Neural cell (in vitro differentiated cells): Measurements from ENCODE around the gene ETFB. TPM values are rescaled to one million over a fixed set of nuclear protein-coding genes. Genes with fewer than 3 reads are reported as not detected.

Source experiments
- H2AFZ ChIP-seq: fragments of 200-600, 300-800 bp; sonication (generic), shearing (Covaris generic); 2 replicates; pipeline ENCODE4 v1.6.0; 2014; ENCODE audit warnings: low read depth, mild to moderate bottlenecking, antibody characterized with exemption, low read length, moderate library complexity
- H3F3A ChIP-seq: fragments of 200-600 bp; shearing (Covaris generic); 2 replicates; pipeline ENCODE4 v1.6.1; 2016; ENCODE audit warnings: mild to moderate bottlenecking, moderate library complexity, mixed read lengths, antibody characterized with exemption, low read length; ENCODE audit not compliant: insufficient read depth, poor library complexity, severe bottlenecking
- H3K27ac ChIP-seq: fragments of 200-600, 300-800 bp; sonication (generic), shearing (Covaris generic); 2 replicates; pipeline ENCODE4 v1.5.1; 2014; ENCODE audit warnings: mild to moderate bottlenecking, low read length, moderate library complexity
- H3K27me3 ChIP-seq: fragments of 300-800, 200-600 bp; sonication (generic), shearing (Covaris generic); 2 replicates; pipeline ENCODE4 v1.6.0; 2014; ENCODE audit warnings: mild to moderate bottlenecking, low read depth, low read length, moderate library complexity; ENCODE audit not compliant: insufficient read depth
- H3K36me3 ChIP-seq: fragments of 300-800, 200-600 bp; sonication (generic), shearing (Covaris generic); 2 replicates; pipeline ENCODE4 v1.5.1; 2014; ENCODE audit warnings: mild to moderate bottlenecking, antibody characterized with exemption, low read length, moderate library complexity; ENCODE audit not compliant: insufficient read depth
- H3K4me2 ChIP-seq: fragments of 300-800, 200-600 bp; sonication (generic), shearing (Covaris generic); 2 replicates; pipeline ENCODE4 v1.6.0; 2014; ENCODE audit warnings: mild to moderate bottlenecking, low read length
- H3K4me3 ChIP-seq: fragments of 300-800, 200-600 bp; sonication (generic), shearing (Covaris generic); 2 replicates; pipeline ENCODE4 v1.5.1; 2014; ENCODE audit warnings: mild to moderate bottlenecking, low read length, moderate library complexity
- H3K79me2 ChIP-seq: fragments of 200-600 bp; shearing (Covaris generic); replicated peaks from 2 replicates; pipeline ENCODE4 v1.6.0; 2014; ENCODE audit warnings: mild to moderate bottlenecking, low read length, moderate library complexity; ENCODE audit not compliant: insufficient read depth
- H3K9ac ChIP-seq: fragments of 300-800, 200-600 bp; sonication (generic), shearing (Covaris generic); 2 replicates; pipeline ENCODE4 v1.6.1; 2016; ENCODE audit warnings: mild to moderate bottlenecking, low read length, mixed read lengths
- H3K9me2 ChIP-seq: fragments of 200-600 bp; shearing (Covaris generic); 2 replicates; pipeline ENCODE4 v1.6.1; 2016; ENCODE audit warnings: mild to moderate bottlenecking, low read length, mixed read lengths; ENCODE audit not compliant: insufficient read depth
- H3K9me3 ChIP-seq: fragments of 200-600, 300-800 bp; sonication (generic), shearing (Covaris generic); 2 replicates; pipeline ENCODE4 v1.6.1; 2016; ENCODE audit warnings: mild to moderate bottlenecking, mixed run types, low read length, moderate library complexity, mixed read lengths
- H4K20me1 ChIP-seq: fragments of 200-600 bp; shearing (Covaris generic); 2 replicates; pipeline ENCODE4 v1.6.1; 2016; ENCODE audit warnings: mild to moderate bottlenecking, mixed run types; ENCODE audit not compliant: insufficient read depth
- CTCF ChIP-seq: fragments of 450-650 bp; IDR thresholded peaks from 2 replicates; pipeline ENCODE4 v1.5.1; 2014; ENCODE audit warnings: antibody characterized with exemption, mild to moderate bottlenecking, moderate library complexity; ENCODE audit not compliant: poor library complexity, severe bottlenecking
- EP300 ChIP-seq: fragments of 450-650 bp; conservative IDR thresholded peaks from 2 replicates; pipeline ENCODE4 v1.6.1; 2014; ENCODE audit warnings: antibody characterized with exemption, mild to moderate bottlenecking, moderate library complexity; ENCODE audit not compliant: poor library complexity, severe bottlenecking
- EZH2 ChIP-seq: fragments of 200-600, 300-800 bp; shearing (Covaris generic), sonication (generic); IDR thresholded peaks from 2 replicates; pipeline ENCODE4 v1.6.1; 2014; ENCODE audit warnings: antibody characterized with exemption, low read length, borderline replicate concordance, mild to moderate bottlenecking; ENCODE audit not compliant: insufficient read depth, poor library complexity, severe bottlenecking
- MXI1 ChIP-seq: fragments of 450-650 bp; conservative IDR thresholded peaks from 2 replicates; pipeline ENCODE4 v1.6.1; 2014; ENCODE audit warnings: antibody characterized with exemption, mild to moderate bottlenecking; ENCODE audit not compliant: poor library complexity, severe bottlenecking
- POLR2AphosphoS5 ChIP-seq: IDR thresholded peaks from 2 replicates; pipeline ENCODE4 v1.6.1; 2012
- RAD21 ChIP-seq: fragments of 450-650 bp; conservative IDR thresholded peaks from 2 replicates; pipeline ENCODE4 v1.6.1; 2014; ENCODE audit warnings: antibody characterized with exemption, mild to moderate bottlenecking, moderate library complexity
- REST ChIP-seq: IDR thresholded peaks from 2 replicates; pipeline ENCODE4 v1.6.1; 2012; ENCODE audit warnings: borderline replicate concordance
- SMC3 ChIP-seq: fragments of 450-650 bp; conservative IDR thresholded peaks from 2 replicates; pipeline ENCODE4 v1.6.1; 2014; ENCODE audit warnings: antibody characterized with exemption, mild to moderate bottlenecking, moderate library complexity; ENCODE audit not compliant: poor library complexity
- TAF1 ChIP-seq: IDR thresholded peaks from 2 replicates; pipeline ENCODE4 v1.6.1; 2012; ENCODE audit warnings: low read depth
- polyA plus RNA-seq: library from polyadenylated mRNA; depleted of rRNA; stranded (reverse); fragments of >200 nt; gene quantifications from 2 replicates; pipeline ENCODE4 v1.2.3, GENCODE V29; 2014

ETFB gene
- polyA plus RNA-seq, 1 donor from 2014 or later = 383 TPM

- no peaks in the 10 kb centered on the region for H4K20me1 ChIP-seq
- H3F3A ChIP-seq = no peaks in the 10 kb centered on the region
- no peak for TF ChIP-seq RAD21
- no peak for TF ChIP-seq MXI1
- no peak for TF ChIP-seq EP300
- no peak for TF ChIP-seq TAF1
- TF ChIP-seq CTCF = no peak
- H3K79me2 ChIP-seq = no peaks in the 10 kb centered on the region
- no peak within 1 kb of the TSS for H3K4me3 ChIP-seq
- no peak within 1 kb of the TSS for H3K27ac ChIP-seq
- H3K27me3 ChIP-seq = no peaks in the 10 kb centered on the region
- no peaks in the 10 kb centered on the region for H3K36me3 ChIP-seq
- H3K9me3 ChIP-seq = no peaks in the 10 kb centered on the region
- no peaks in the 10 kb centered on the region for H3K9me2 ChIP-seq
- H3K9ac ChIP-seq = no peak within 1 kb of the TSS
- H3K4me2 ChIP-seq = no peak within 1 kb of the TSS
- no peak within 1 kb of the TSS for H2AFZ ChIP-seq
Measured at GRCh38 chr19:51387924-51388389, 21.8 kb upstream of the ETFB start, which contains the start of gene LIM2. Gene LIM2 (minus strand): TSS chr19:51387974. CDS start chr19:51387443, 531 bp downstream.

DNA sequence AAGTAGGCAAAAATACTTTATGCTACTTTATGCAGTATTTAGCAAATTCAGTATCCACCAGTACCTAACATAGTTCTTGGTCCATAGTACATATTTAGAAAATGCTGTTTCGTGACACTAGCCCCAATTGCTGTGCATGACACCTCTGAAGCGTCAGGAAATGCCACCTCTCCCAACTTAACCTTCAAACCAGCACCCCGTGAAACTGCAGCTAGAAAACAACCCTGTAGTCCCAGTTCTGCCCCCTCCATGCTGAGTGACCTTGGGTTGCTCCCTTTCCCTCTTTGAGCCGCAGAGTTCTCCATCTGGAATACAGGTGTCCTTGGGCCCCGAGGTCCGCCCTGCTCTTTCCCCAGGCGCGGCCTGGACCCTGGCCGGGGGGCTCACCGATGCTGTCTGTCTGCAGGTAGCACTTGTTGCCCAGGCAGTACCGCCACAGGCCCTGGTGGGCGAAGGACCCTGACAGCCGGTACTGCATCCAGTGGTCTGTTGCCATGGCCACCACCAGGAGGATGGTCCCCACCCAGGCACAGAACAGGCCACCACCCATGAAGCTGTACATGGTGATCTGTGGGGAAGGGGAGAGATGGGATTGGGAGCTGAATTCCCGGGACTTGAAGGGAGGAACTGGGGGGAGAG lies 20.8 kb upstream of the ETFB start:
- Histone ChIP-seq H3K9me3 (no peaks in the 10 kb centered on the region), H3K4me2 (no peak overlapping the region)

More for the DNA sequence above, 20.8 kb upstream of the ETFB start:
- Histone ChIP-seq H3K4me3 (no peak overlapping the region), H2AFZ (no peak overlapping the region), H3K27ac (no peak overlapping the region), H3K36me3 (no peaks in the 10 kb centered on the region), H4K20me1 (no peaks in the 10 kb centered on the region), H3F3A (no peaks in the 10 kb centered on the region), H3K9me2 (no peaks in the 10 kb centered on the region), H3K79me2 (no peaks in the 10 kb centered on the region), H3K27me3 (no peaks in the 10 kb centered on the region), H3K9ac (no peak overlapping the region)
- TF ChIP-seq TAF1 (no peak), EZH2 (no peak), REST (no peak), SMC3 (no peak), MXI1 (no peak), CTCF (no peak), POLR2AphosphoS5 (no peak), EP300 (no peak), RAD21 (no peak)
